Stimulated activated CD4-positive, alpha-beta T cell treated with anti-CD3 and anti-CD28 coated beads, Interleukin-15, amount 100 ng/mL, for 1 hour (primary cell): ENCODE data around the gene SLC16A10.
A peak's percentile ranks its signal among the peaks of the same experiment; 100 is the strongest.

ENCODE experiments used
- DNase-seq, 2 donors: peaks; one replicate each; pipeline ENCODE4 v3.0.0-alpha.2; 2020; ENCODE audit warnings: low read depth in 1 of 2, low spot score in 1 of 2

Gene SLC16A10

DNA sequence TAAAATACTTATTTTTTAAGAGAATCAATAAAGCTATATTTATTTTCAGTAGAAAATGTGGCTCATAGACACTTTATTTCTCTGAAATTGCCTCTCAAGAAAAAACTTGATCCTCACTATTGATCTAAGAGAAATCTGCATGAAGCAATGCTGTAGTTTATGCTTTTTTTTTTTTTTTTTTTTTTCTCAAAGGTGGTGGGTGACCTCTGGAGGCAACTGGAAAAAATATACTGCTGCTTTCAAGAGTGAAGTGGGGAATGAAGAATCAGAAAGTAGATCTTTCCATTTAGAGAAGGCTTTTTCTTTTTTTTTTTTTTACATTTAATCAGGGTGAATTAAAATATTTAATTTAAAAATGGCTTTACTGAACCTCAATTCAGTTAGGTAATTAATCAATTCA, 169.3 kb downstream of the SLC16A10 start:
- no peak for DNase-seq

DNA sequence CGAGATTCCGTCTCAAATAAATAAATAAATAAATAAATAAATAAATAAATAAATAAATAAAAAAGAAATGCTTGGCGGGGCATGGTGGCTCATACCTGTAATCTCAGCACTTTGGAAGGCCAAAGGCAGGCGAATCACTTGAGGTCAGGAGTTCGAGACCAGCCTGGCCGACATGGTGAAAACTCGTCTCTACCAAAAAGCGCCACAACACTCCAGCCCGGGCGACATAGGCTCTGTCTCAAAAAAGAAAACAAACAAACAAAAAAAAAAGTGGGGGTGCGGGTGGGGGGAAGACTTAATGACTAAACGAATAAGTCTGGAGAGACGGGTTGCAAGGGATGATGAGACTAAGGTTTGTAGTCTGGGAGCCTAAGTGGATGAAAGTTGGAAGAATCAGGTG, 170.7 kb downstream of the SLC16A10 start:
- no peak for DNase-seq

DNA sequence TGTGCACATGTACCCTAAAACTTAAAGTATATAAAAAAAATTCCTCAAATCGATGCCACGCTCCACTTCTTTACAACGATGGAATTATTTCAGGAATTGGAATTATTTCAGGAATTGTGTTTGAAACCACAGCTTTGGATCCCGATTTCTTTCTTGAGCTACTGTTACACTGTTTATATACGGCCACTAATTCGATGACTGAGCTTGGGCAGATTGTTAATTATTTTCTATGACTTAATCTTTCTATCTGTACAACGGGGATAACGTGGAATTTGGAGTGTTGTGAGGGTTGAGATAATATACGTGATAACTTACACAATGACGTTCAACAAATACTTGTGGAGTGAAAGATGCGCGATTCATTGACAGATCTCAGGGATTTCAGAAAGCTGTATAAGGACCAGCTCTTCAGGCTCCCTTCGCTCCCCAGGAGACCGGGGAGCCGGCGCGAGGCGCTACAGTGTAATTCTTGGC, 171.3 kb downstream of the SLC16A10 start:
- no peak for DNase-seq

DNA sequence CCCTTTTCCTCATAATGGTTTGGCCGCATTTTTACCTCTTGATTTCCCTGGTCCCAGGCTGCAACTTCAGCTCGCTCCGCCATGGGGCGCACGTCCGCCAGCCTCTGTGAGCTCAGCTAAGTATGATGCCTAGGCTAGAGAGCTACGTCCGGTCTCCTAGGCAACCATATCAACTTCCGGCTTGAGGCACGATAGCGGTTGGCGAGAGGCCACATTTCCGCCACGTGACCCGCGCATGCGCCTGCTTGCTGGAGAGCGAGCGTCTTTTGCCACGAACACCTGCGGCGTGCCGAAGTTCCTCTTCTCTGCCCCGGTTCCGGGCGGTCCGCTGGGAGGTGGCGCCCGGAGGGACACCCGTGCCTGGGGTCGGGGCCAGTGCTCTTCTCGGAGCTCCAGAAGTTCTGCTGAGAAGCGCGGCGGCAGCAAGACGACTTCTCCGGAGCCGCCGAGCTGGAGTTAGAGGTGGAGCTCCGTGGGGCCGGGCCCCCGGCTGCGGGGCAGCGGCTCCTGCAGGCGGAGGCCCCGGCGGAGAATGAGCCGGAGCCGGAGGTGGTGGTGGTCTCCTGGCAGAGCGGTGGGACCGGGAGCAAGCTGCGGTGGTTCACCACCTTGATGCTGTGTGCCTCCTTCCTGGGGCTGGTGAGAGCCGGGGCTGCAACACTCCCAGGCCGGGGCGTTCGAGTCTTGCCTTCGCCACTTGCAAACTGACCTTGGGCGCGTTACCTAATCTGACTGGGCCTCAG, 172.0 kb downstream of the SLC16A10 start:
- DNase-seq = peak; percentile 97

DNA sequence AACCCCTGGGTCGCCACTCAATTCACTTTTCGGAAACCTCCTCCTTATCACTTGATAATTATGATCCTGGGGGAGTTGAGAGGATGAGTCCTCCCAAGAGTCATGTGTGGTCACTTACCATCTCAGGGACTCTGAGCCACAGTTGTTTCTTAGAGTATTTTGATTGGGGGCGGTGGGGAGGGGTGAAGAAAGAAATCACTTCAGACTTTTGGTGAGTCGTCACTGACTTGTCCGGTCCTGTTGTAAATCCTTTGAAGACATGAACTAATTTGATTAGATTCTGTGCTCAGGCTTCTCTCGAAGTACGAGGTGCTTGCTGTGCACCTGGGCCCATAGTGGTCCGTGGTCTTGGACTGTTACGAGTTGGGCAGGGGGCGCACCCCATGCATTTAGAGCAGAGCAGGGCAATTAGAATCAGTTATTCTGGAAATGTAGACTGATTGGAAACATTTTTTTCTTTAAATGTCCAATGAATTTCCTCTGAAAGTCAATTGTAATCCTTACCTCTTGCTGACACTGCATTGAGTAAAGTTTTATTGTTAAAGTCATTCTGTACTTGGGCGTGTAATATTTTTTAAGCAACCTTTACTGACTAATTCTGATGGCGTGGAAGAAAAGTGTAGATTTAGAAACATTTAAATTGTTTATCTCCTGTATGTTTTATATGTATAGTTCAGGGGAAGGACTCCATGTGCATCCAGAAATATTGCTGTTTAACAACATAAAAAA, 173.4 kb downstream of the SLC16A10 start:
- DNase-seq = no peak

DNA sequence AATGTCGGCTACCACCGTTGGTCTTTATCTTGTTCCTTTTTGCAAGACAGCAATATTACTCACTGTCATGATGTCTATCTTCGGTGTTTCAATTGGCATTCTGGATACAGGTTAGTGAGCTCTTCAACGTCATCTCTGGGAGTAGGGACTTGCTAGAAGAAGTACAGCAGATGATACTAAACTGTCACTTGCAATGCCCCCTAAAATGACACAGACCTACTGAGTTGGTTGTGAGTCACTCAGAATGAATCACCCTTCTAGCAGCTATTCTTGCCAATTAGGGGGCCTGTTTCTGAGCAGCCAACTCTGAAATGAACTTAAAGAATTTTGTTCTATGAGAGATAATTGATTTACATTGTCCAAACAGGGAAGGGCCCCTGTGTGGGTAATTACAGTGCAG, 176.5 kb downstream of the SLC16A10 start:
- DNase-seq = no peak

DNA sequence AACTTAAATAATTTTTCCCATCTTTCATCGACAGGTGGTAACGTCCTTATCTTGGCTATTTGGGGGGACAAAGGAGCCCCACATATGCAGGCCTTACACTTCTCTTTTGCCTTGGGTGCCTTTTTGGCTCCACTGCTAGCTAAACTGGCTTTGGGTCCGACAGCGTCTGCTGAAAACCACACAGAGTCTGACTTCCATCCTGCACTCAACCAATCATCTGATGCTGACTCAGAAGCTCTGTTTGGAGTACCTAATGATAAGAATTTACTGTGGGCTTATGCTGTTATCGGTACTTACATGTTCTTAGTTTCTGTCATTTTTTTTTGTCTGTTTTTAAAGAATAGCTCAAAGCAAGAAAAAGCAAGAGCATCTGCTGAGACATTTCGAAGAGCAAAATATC, 178.5 kb downstream of the SLC16A10 start:
- DNase-seq = no peak

DNA sequence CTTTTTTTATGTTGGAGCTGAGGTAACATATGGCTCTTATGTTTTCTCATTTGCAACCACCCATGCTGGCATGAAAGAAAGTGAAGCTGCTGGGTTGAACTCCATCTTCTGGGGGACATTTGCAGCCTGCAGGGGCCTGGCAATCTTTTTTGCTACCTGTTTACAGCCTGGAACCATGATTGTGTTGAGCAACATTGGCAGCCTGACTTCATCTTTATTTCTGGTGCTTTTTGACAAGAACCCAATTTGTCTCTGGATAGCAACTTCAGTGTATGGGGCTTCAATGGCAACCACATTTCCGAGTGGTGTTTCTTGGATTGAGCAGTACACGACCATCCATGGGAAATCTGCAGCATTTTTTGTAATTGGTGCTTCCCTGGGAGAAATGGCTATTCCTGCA, 179.0 kb downstream of the SLC16A10 start:
- no peak for DNase-seq

DNA sequence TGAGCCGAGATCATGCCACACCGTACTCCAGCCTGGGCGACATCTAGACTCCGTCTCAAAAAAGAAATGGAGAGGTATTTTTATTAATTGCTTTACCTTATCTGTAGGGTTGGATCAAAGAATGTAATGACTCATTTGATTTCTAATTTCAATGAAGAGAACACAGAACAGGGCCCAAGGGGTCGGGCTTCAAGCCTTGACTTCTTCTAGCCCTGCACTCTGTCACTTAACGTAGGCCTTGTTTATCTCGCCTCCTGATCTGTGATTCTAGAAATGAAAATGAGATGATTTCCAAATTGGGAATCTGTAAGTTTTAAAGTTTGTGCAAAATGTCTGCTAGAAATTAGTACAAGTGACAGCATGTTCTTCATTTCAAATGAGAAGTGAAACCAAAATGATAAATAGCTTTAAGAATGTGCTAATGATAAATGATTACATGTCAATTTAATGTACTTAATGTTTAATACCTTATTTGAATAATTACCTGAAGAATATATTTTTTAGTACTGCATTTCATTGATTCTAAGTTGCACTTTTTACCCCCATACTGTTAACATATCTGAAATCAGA, 180.5 kb downstream of the SLC16A10 start:
- no peak for DNase-seq

DNA sequence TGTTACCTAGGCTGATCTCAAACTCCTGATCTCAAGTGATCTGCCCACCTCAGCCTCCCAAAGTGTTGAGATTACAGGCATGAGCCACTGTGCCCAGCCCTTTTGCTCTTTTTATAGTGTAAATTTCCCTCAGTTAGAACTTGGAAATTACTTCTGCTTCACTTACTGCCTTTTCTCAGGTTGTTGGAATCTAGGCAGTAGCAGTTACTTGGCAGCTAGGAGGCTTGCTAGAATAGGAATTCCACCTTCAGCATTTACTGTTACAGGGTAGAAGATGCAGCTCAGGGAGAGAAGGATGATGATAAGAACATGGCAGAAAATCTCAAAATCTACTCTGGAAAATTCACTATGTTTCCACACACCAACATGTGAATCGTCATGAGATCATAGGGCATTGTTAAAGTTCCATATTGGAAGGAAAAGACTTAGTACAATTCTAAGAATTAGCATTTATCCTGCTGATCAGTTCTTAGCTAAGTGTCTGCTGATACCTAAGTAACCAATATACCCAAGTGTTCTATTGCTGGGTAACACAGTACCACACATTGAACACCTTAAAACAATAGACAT, 182.2 kb downstream of the SLC16A10 start:
- no peak for DNase-seq

DNA sequence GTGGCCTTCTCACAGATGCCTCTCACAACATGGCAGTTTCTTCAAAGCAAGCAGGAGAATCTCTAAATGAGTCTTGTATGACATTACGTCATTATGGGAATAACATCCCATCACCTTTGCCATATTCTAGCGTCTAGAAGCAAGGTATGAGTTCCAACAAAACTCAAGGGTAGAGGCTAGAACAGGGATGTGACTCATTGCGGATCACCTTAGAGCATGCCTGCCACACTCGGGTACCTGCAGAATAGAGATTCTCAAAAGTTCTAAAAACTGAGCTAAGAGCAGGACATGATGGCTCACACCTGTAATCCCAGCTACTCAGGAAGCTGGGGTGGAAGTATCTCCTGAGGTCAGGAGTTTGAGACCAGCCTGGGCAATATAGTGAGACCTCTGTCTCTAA, 182.8 kb downstream of the SLC16A10 start:
- no peak for DNase-seq

DNA sequence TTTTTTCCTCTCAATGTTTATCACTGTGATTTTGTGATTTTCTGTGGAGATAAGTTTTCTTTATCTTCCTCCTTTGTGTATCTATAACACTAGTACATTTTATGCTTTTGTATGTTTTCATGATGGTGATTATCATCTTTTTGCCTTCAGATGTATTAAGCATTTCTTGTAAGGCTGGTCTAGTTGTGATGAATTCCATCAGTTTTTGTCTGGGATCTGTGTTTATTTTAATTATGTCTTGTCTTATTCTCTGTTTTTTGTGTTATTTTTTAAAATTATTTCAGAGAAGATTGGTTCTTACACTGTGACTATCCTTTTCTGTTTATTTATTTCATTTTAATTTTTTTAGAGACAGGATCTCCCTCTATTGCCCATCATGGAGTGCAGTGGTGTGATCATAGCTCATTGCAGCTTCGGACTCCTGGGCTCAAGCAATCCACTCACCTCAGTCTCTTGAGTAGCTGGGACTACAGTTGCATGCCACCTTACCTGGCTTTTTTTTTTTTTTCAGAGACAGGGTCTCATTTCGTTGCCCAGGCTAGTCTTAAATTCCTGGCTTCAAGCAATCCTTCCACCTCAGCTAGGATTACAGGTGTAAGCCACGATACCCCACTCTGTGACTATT, 187.4 kb downstream of the SLC16A10 start:
- no peak for DNase-seq

DNA sequence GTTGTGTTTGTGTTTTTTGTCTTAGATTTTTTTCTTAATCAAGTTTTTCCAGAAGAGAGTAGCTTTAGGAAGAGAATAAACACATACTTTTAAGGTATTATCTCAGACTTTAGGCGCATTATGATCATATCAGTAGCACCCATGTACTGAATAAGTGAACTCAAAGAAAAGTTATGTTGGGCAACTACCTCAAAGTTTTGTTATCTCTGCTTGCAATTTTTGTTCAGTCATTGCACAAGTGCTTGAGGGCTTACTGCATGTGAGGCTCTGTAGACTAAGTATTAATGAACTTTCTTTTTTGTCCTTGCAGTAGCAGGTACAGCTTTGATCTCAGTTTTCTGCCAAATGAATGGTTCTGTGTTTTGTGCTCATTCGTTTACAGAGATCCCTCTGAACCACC, 189.0 kb downstream of the SLC16A10 start:
- DNase-seq = no peak

DNA sequence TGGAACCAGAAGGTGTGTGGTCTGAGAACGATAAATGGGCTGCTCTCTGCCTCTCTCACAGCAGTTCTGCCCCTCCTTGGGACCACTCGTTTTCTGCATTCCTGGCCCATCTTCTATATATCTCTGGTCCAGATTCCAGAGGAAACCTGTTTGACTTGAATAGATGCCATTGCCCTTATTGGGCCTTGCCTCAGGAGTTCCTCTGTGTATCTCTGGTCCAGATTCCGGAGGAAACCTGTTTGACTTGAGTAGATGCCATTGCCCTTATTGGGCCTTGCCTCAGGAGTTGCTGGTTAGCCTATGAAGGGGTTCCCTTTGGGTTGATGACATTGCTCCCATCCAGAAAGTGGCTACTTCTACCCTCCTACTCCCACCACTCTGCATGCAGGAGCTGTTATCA, 189.4 kb downstream of the SLC16A10 start:
- DNase-seq = no peak

DNA sequence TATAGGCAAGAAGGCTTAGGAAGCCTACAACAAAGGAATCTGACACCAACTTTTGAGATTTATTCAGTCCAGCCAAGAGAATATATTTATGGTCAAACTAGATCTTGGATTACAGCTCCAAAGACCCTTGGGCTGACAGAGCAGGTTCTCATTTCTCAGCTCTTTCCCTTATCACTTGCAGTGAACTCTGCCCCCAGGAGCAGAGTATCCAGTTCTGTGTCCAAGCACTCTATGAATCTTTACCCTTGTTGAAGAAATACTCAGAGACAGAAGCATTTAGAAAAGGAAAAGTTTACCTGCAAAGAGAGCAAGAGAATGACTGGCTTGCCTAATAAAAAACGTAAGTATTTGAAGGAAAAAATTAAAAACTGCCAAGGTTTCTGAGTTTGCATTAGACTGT, 190.5 kb downstream of the SLC16A10 start:
- DNase-seq = no peak

DNA sequence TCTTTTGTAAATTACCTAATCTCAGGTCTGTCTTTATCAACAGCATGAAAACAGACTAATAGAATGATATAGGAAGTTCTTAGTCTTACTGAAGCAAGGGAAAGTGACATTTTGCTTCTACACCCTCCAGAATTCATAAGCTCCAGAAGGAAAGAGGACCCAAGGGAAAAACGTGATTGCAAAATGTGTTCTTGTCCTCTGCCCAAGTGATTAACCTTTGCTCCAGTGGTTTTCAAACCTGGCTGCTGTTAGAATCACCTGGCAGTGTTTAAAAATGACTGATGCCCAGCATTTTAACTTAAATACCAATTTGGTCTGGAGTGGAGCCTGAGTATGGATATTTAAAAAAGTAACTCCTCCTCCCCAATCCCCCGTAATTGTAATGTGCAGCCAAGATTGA, 191.4 kb downstream of the SLC16A10 start:
- no peak for DNase-seq

DNA sequence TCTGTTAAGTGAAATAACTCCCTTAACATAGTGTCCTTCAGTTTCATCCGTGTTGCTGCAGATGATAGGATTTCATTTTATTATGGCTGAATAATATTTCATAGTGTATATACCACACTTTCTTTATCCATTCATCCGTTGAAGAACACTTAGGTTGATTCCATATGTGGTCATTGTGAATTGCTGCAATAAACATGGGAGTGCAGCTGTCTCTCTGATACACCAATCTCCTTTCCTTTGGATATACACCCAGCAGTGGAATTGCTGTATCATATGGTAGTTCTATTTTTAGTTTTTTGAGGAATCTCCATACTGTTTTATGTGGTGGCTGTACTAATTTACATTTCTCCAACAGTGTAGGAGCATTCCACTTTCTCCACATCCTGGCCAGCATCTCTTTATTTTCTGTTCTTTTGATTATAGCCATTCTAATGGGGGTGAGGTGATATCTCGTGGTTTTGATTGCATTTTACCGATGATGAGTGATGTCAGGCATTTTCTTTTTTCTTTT, 193.2 kb downstream of the SLC16A10 start:
- no peak for DNase-seq
